ENCODE measurements around the gene PFN3. TPM values are rescaled to one million over a fixed set of nuclear protein-coding genes. Genes with fewer than 3 reads are reported as not detected.
"Not testable (repeated sequence)": the region's sequence is repeated elsewhere in the genome, so short reads cannot be mapped to it uniquely, and the experiment has no call there.

Gene PFN3
- total RNA-seq, 1 experiment from 2014 or later: not detected

DNA sequence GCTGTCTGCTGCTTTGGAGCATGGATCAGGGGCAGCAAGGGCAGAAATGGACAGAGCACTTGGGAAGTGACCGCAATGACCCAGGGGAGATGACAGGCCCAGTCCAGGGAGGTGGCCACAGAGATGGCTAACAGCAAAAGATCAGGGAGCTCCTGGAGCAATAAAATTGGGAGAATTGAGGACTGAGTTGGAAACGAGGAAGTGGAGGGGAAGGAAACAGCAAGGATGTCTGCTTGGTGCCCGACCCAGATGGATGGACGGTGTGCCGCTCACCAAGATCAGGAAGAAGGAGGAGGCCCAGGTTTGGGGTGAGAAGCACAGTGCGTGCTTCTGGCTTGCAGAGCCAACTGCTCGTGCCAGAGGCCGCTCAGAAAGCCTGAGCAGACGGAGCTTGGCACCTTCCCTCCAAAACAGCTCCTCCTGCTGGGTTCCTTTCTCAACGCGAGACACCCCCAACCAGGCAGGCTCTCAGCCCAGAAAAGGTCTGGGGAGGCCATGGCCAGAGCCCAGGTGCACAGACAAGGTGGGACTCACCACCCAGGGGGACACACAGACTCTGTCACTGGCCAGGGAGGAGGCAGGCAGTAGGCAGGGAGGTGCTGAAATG is 17.9 kb downstream of the PFN3 start:
- Histone ChIP-seq H3K9me3 (replicated peaks) (no peaks in the 10 kb centered on the region), H3K27me3 (peaks cover 24% of the 10 kb centered on the region), H3K4me3 (no peak overlapping the region), H3K4me1 (no peaks in the 10 kb centered on the region), H3K36me3 (no peaks in the 10 kb centered on the region), H3K27ac (no peak overlapping the region)
- DNase-seq: no peak

DNA sequence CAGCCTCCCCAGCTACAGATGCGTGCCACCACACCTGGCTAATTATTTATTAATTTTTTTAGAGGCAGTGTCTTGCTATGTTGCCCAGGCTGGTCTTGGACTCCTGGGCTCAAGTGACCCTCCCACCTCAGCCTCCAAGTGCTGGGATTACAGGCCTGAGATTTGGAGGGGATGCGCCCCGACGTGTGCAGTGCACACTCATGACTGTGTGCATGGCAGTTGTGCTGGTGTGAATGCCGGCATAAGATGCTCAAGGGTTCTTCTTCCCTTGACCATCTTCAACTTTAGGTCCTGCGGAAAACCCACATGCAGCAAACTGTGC is 19.7 kb downstream of the PFN3 start:
- DNase-seq: no peak
- Histone ChIP-seq H3K36me3 (no peaks in the 10 kb centered on the region), H3K4me3 (no peak overlapping the region), H3K9me3 (replicated peaks) (no peaks in the 10 kb centered on the region), H3K4me1 (no peaks in the 10 kb centered on the region), H3K27me3 (peaks cover 18% of the 10 kb centered on the region), H3K27ac (no peak overlapping the region)

DNA sequence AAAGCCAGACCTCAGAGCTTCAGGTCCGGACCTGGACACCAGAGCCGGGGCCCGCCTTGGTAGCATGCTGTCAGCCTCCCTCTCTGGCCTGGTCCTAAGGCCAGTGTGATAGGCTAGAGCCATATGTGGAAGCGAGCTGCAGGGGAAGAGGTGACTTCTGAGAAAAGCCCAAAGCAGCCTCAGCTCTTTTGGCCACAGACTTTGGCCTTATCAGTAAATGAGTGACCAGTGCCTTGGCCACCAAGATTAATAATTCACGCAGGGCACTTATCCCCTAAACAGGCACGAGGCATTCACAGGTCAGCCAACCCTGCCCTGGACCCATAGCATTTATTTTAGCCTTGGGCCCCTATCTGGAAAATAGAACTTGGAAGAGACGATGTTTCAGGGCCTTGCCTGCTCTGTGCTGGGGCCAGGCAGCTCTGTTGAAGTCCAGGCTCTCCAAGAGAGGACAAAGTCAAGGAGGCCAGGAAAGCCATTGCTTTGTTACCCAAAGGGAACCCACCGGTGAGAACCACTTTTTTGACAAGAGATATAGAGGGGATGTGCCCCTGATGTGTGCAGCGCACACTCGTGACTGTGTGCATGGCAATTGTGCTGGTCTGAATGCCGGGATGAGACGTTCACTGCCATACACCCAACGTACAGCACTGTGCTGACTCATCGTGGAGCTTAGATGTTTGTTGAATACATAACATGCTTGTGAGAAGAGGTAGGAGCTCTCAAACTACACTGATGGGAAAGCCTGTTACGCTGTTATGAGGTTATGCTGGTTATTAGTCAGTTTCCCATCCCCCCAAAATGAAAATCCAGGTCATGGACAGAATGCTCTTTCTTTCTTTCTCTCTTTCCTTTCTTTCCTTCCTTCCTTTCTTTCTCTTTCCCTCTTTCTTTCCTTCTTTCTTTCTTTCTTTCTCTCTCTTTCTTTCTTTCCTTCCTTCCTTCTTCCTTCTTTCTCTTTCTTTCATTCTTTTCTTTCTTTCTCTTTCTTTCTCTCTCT is 21.3 kb downstream of the PFN3 start:
- H3K4me1 ChIP-seq: no peaks in the 10 kb centered on the region
- H3K27me3 ChIP-seq: peaks cover 19% of the 10 kb centered on the region
- no peak for DNase-seq
- no peak overlapping the region for H3K4me3 ChIP-seq
- H3K9me3 ChIP-seq (replicated peaks): no peaks in the 10 kb centered on the region
- no peak overlapping the region for H3K27ac ChIP-seq
- H3K36me3 ChIP-seq: no peaks in the 10 kb centered on the region

DNA sequence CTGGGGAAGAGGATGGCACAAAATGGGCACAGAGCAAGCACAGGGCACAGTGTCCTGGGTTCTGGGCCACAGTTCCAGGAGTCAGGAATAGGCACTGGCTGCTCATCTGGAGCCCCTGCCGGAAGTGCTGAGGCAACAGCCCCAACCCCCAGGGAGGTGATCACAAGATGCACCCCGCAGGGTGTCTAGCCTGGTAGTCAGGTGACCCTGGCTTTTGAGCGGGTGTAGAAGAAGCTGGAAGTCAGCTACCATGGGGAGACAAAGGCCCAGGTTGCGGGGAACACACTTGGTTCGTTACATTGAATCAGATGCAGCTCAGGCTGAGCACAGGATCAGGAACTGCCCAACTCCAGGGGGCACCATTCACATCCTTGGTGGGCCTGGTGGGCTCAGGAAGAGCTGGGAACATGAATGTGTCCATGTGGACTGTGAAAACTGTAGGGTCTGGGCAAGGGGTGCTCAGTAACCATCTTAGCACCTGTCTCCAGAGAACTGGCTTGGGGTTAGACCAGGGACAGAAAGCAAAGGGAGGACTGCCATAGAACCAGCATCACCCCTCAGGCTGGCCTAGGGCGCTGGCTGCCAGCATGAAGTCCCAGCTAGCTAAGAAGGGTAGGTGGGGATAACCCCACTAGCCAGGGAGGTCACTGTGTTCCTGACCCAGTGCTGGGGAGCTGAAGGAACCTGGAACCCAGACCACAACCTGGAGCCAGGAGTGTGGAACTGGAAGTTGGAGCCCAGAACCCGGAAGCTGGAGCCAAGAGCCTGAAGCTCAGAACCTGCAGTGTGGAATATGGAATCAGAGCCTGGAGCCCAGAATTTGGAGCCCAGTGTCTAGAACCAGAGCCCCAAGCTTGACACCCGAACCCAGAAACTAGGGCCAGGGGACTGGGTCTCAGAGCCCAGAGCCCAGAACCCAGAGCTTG is 22.3 kb downstream of the PFN3 start:
- Histone ChIP-seq H3K27ac (no peak overlapping the region), H3K9me3 (replicated peaks) (no peaks in the 10 kb centered on the region)

DNA sequence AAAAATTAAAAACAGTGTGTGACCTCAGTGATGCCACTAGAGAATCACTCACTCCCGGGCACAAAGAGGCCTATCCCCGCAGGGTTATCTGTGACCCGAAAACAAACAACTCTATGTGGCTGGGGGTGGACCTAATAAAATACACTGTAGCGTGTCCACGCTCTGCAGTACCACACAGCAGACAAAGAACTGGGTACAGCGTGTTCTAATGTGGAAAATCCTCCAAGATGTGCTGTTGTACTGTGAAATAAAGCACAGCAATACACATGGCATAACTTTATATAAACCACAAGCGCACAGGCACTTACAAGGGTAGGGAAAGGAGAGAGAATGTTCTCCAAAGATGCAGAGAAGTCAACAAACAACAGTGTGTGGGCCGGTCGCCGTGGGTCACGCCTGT is 24.4 kb downstream of the PFN3 start:
- no peak for DNase-seq
- no peak overlapping the region for H3K27ac ChIP-seq
- H3K4me3 ChIP-seq: no peak overlapping the region
- H3K27me3 ChIP-seq: 0 out of 2 replicates have a peak, but pooled peaks cover 3% of the 10 kb centered on the region
- no peaks in the 10 kb centered on the region for H3K9me3 ChIP-seq (replicated peaks)
- no peaks in the 10 kb centered on the region for H3K4me1 ChIP-seq
- no peaks in the 10 kb centered on the region for H3K36me3 ChIP-seq

More for the DNA sequence above, 22.3 kb downstream of the PFN3 start:
- Histone ChIP-seq H3K4me1 (no peaks in the 10 kb centered on the region), H3K4me3 (no peak overlapping the region), H3K36me3 (no peaks in the 10 kb centered on the region), H3K27me3 (peaks cover 13% of the 10 kb centered on the region)
- DNase-seq: no peak

DNA sequence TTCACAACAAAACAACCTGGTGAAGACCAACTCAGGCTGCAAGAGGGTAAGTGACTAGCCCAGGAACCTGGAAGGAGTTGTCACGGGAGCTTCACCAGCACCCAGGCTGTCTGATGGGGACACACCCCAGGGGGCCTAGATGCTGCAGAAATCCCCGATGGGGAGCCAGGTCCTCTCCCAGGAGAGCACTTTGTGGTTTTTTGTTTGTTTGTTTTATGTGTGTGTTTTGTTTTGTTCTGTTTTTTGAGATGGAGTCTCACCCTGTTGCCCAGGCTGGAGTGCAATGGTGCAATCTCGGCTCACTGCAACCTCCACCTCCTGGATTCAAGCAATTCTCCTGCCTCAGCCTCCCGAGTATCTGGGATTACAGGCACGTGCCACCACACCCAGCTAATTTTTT is 24.9 kb downstream of the PFN3 start:
- not testable (repeated sequence) for H3K9me3 ChIP-seq (replicated peaks); H3K4me1 ChIP-seq; H3K27me3 ChIP-seq; H3K27ac ChIP-seq; H3K4me3 ChIP-seq; H3K36me3 ChIP-seq; DNase-seq

DNA sequence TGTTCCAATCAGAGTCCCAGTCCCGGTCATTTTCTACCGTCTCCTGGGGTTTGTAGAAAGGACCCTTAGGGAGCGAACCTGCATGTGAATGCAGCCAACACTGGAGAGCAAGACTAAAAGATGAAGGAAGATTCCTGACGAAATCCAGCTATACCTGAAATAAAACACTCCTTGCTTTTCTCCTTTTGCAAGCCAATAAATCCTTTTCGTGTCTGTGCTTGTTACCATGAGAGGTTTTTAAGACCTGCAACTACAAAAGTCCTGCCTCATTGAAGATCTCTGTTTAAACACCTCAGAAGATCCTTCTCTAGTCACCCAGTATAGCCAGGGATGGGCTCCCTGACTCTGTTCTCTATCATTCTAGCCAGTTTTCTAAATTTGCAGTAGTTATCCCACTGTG is 26.2 kb downstream of the PFN3 start:
- H3K4me3 ChIP-seq: no peak overlapping the region
- H3K27me3 ChIP-seq: 0 out of 2 replicates have a peak, but pooled peaks cover 3% of the 10 kb centered on the region
- peaks cover 7% of the 10 kb centered on the region; the same call in 1 of the 2 replicates for H3K4me1 ChIP-seq
- H3K9me3 ChIP-seq (replicated peaks): no peaks in the 10 kb centered on the region
- no peaks in the 10 kb centered on the region for H3K36me3 ChIP-seq
- H3K27ac ChIP-seq: no peak overlapping the region
- DNase-seq: no peak

DNA sequence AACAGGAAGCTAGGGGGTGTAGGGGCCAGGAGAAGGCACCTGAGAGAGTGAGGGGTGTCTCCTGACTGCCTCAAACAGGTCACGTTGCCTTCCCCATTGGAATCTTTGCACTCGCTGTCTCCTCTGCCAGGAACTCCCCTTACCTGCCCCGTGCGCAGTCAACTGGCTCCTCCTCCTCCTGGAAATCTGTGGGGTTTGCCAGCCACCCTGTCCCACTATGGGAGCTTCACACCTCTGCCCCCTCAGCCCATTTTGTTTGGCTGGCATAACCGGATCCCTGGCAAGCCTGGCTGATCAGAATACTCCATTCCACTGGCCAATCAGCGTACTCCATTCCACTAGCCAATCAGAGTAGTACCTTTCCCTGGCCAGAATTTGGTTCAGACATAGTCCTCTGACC is 26.7 kb downstream of the PFN3 start:
- H3K4me1 ChIP-seq: peaks cover 7% of the 10 kb centered on the region; the same call in 1 of the 2 replicates
- H3K36me3 ChIP-seq: no peaks in the 10 kb centered on the region
- no peak for DNase-seq
- 0 out of 2 replicates have a peak, but pooled peaks cover 3% of the 10 kb centered on the region for H3K27me3 ChIP-seq
- H3K27ac ChIP-seq: no peak overlapping the region
- H3K4me3 ChIP-seq: no peak overlapping the region
- H3K9me3 ChIP-seq (replicated peaks): no peaks in the 10 kb centered on the region

DNA sequence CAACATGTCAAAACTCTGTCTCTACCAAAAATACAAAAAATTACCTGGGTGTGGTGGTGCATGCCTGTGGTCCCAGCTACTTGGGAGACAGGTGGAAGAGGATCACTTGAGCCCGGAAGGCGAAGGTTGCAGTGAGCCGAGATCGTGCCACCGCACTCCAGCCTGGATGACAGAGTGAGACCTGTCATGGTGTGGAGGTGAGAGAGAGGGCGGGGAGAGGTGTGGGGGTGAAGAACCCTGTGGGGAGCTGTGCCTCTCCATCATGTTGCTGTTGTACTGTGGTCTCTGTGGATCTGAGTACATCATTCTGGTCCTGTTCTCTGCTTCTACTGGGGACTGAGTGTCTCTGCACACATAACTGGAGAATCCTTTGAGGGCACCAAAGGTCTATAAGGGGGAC is 27.6 kb downstream of the PFN3 start:
- DNase-seq: no peak
- peaks cover 7% of the 10 kb centered on the region; the same call in 1 of the 2 replicates for H3K4me1 ChIP-seq

DNA sequence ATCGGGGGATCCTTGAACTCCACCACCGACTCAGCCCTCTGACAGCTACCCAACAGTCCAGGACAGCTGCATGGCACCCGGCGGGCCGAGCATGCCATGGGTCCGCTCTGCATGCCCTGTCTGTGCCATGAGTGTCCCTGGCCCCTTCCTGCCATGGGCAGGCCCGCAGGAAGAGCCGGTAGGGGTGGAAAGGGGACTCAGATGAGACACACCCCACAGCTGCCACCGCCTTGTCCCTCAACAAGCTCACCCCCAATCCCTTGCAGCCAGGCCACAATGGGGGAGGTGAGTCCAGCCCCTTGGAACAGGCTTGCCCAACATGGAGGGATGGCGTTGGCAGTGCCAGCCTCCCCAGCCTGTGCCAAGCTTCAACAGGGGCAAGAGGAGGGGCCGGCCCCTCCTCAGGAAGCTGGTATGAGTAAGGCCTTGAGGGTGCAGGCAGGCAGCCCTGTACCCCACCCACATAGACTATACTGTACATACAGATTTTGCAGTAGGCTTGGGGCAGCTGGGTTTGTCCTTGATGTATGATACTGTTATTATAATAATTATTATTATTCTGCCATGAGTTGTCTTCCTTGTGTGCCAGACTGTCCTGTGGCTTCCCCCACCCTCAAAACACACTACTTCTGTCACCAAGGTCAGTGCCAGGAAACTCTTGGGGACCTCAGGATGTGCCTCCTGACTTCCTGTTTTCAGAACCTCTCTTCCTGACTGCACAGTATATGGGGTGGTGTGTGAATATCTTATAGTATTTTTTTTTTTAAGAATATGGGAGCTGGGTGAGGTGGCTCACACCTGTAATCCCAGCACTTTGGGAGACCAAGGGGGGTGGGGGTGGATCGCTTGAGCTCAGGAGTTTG is 28.2 kb downstream of the PFN3 start:
- H3K27me3 ChIP-seq: 0 out of 2 replicates have a peak, but pooled peaks cover 3% of the 10 kb centered on the region
- no peaks in the 10 kb centered on the region for H3K36me3 ChIP-seq
- no peak overlapping the region for H3K27ac ChIP-seq
- H3K4me3 ChIP-seq: no peak overlapping the region
- no peaks in the 10 kb centered on the region for H3K9me3 ChIP-seq (replicated peaks)
- no peak for DNase-seq
- peaks cover 7% of the 10 kb centered on the region; the same call in 1 of the 2 replicates for H3K4me1 ChIP-seq

More for the DNA sequence above, 27.6 kb downstream of the PFN3 start:
- Histone ChIP-seq H3K36me3 (no peaks in the 10 kb centered on the region), H3K27me3 (0 out of 2 replicates have a peak, but pooled peaks cover 3% of the 10 kb centered on the region), H3K4me3 (no peak overlapping the region), H3K27ac (no peak overlapping the region), H3K9me3 (replicated peaks) (no peaks in the 10 kb centered on the region)

DNA sequence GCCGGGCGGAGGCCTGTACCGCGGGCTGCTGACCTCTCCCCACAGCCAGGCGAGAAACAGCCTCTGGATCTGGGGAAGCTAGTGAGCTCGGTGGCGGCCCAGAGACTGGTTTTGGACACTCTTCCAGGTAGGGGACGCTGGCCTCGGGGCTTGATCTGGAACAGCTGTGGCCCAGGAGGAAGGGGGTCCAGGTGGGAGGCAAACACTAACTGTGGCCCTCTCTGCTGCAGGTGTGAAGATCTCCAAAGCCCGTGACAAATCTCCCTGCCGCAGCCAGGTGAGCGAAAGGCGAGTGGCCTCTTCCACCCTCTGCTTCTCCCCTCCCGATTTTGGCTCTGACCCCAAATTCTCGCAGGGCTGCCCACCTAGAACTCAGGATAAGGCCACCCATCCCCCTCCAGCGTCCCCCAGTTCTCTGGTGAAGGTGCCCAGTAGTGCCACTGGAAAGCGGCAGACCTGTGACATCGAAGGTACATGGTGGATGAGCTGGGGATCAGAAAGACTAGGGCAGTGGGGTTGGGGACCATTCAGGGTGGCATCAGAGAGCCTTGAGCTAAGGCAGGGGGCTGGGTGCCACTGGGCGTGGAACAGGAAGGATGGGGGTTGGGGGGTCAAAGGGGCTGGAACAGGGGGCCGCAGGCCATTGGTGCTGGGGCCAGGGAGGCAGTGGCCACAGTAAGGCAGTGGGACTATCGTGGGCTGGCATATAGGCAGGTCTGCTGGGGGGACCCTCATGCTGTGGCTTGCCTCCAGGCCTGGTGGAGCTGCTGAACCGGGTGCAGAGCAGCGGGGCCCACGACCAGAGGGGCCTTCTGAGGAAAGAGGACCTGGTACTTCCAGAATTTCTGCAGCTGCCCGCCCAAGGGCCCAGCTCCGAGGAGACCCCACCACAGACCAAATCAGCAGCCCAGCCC is 29.1 kb downstream of the PFN3 start:
- Histone ChIP-seq H3K4me3 (peak overlapping the region; percentile 57), H3K9me3 (replicated peaks) (no peaks in the 10 kb centered on the region), H3K36me3 (no peaks in the 10 kb centered on the region), H3K4me1 (peaks cover 8% of the 10 kb centered on the region; the same call in 1 of the 2 replicates), H3K27me3 (0 out of 2 replicates have a peak, but pooled peaks cover 3% of the 10 kb centered on the region), H3K27ac (no peak overlapping the region)
- no peak for DNase-seq

DNA sequence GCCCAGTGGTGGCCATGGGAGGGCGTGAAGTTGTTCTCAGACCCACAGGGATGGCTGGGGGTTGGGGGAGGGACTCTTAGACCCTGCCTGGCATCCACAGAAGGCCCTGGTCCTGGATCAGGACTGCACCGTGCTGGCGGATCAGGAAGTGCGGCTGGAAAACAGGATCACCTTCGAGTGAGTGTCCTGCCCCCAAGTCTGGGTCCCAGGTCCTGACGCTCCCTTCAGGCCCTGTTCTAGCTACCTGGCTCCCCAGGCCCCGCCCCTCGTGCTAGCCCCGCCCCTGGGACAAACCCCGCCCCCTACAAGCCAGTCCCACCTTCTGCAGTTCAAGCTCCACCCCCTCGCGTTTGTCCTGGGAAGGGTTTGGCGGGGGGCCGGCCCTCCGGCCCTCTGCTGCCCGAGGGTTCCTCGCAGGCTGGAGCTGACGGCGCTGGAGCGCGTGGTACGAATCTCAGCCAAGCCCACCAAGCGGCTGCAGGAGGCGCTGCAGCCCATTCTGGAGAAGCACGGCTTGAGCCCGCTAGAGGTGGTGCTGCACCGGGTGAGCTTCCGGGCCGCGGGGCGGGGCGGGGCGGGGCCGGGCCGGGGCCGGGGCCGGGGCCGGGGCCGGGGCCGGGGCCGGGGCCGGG is 29.9 kb downstream of the PFN3 start:
- H3K27ac ChIP-seq: no peak overlapping the region
- peak overlapping the region; percentile 57 for H3K4me3 ChIP-seq
- H3K36me3 ChIP-seq: no peaks in the 10 kb centered on the region
- H3K9me3 ChIP-seq (replicated peaks): no peaks in the 10 kb centered on the region
- peak; percentile 90 to 91 for DNase-seq
- 0 out of 2 replicates have a peak, but pooled peaks cover 3% of the 10 kb centered on the region for H3K27me3 ChIP-seq
- H3K4me1 ChIP-seq: peaks cover 12% of the 10 kb centered on the region; the same call in 1 of the 2 replicates

Data from SJCRH30 (cell line).